H1 (cell line): ENCODE results near the gene SLC38A5. TPM values are rescaled to one million over a fixed set of nuclear protein-coding genes. Genes with fewer than 3 reads are reported as not detected.

Experiments used
- CTCF ChIA-PET: fragments of 300-600 bp; sonication (Branson Sonifier 250); formaldehyde crosslinking; loops from one replicate; lab custom pipeline; 2021; ENCODE audit not compliant: partially characterized antibody; lab: Charles Lee
- POLR2A ChIA-PET: fragments of 300-600 bp; sonication (Branson Sonifier 250); formaldehyde crosslinking; loops from one replicate; lab custom pipeline; 2021; ENCODE audit warnings: inconsistent platforms; ENCODE audit not compliant: partially characterized antibody; lab: Charles Lee
- DNase-seq, 2 experiments: peaks; one replicate each; pipeline versions ENCODE4 v3.0.0 to v3.0.0-alpha.2; 2010 to 2022; ENCODE audit warnings: low spot score in 2 of 2, low read depth in 1 of 2, mixed read lengths in 1 of 2
- FAIRE-seq: peaks from 2 replicates; lab custom pipeline; 2011; peaks lifted over from hg19 to GRCh38; lab: Jason Lieb, UNC
- H2AFZ ChIP-seq: 2 replicates; pipeline ENCODE4 v1.8.1; 2012; ENCODE audit warnings: low read length, inconsistent platforms
- H2AK5ac ChIP-seq: 2 replicates; pipeline ENCODE4 v1.6.1; 2013; ENCODE audit warnings: low read depth, low read length
- H2BK120ac ChIP-seq: replicated peaks from 2 replicates; pipeline ENCODE3; 2013; ENCODE audit warnings: low read depth, low read length, inconsistent platforms
- H2BK12ac ChIP-seq: 2 replicates; pipeline ENCODE4 v1.6.1; 2013; ENCODE audit warnings: low read depth, low read length
- H2BK15ac ChIP-seq: 2 replicates; pipeline ENCODE4 v1.6.1; 2013; ENCODE audit warnings: low read length
- H2BK20ac ChIP-seq: 2 replicates; pipeline ENCODE4 v1.6.1; 2013; ENCODE audit warnings: low read length
- H2BK5ac ChIP-seq: 2 replicates; pipeline ENCODE4 v1.6.1; 2013; ENCODE audit warnings: low read depth, low read length
- H3K14ac ChIP-seq: 2 replicates; pipeline ENCODE4 v1.6.1; 2013; ENCODE audit warnings: inconsistent platforms; ENCODE audit not compliant: insufficient read length
- H3K18ac ChIP-seq: 2 replicates; pipeline ENCODE4 v1.6.1; 2013; ENCODE audit warnings: low read length; ENCODE audit errors: extremely low read depth
- H3K23ac ChIP-seq: 2 replicates; pipeline ENCODE4 v1.6.1; 2013; ENCODE audit warnings: inconsistent platforms; ENCODE audit not compliant: insufficient read length
- H3K23me2 ChIP-seq: 2 replicates; pipeline ENCODE4 v1.6.1; 2013; ENCODE audit warnings: low read depth, low read length
- H3K27ac ChIP-seq: 2 replicates; pipeline ENCODE4 v1.6.1; 2011; ENCODE audit warnings: low read depth, low read length, inconsistent platforms
- H3K27me3 ChIP-seq, 4 experiments: replicated peaks in 1 of 4; 1 replicate in 1 of 4; 2 replicates in 3 of 4; pipeline versions ENCODE4 v1.6.1 to v1.8.1; 2011 to 2013; ENCODE audit warnings: low read length in 3 of 4, mild to moderate bottlenecking in 3 of 4, inconsistent platforms in 2 of 4, mixed read lengths in 2 of 4, moderate library complexity in 1 of 4; ENCODE audit not compliant: control insufficient read depth in 3 of 4, insufficient read depth in 3 of 4; ENCODE audit errors: extremely low read depth in 1 of 4
- H3K36me3 ChIP-seq, 4 experiments: 2 replicates each; pipeline versions ENCODE4 v1.6.1 to v1.8.1; 2011 to 2013; ENCODE audit warnings: mild to moderate bottlenecking in 4 of 4, low read length in 3 of 4, moderate library complexity in 2 of 4, control low read depth in 1 of 4, inconsistent platforms in 1 of 4; ENCODE audit not compliant: insufficient read depth in 4 of 4, control insufficient read depth in 2 of 4
- H3K4ac ChIP-seq: replicated peaks from 2 replicates; pipeline ENCODE3; 2013; ENCODE audit warnings: low read length, low read depth, mixed read lengths, inconsistent platforms; ENCODE audit not compliant: insufficient read length
- H3K4me1 ChIP-seq, 4 experiments: replicated peaks in 1 of 4; 1 replicate in 1 of 4; 2 replicates in 3 of 4; pipeline versions ENCODE4 v1.6.1 to v1.8.1; 2011 to 2013; ENCODE audit warnings: low read length in 3 of 4, inconsistent platforms in 2 of 4, mixed read lengths in 1 of 4; ENCODE audit not compliant: insufficient read depth in 4 of 4, control insufficient read depth in 3 of 4
- H3K4me2 ChIP-seq, 2 experiments: 2 replicates each; pipeline versions ENCODE4 v1.6.1 to v1.8.1; 2011 to 2013; ENCODE audit warnings: low read depth in 2 of 2, low read length in 2 of 2, control low read depth in 1 of 2, inconsistent platforms in 1 of 2, mild to moderate bottlenecking in 1 of 2; ENCODE audit not compliant: insufficient read depth in 1 of 2
- H3K4me3 ChIP-seq, 4 experiments: fragments of 200-600, 300-600 bp in 1 of 4; sonication (generic), shearing (Covaris generic), sonication (Bioruptor Twin) in 1 of 4; 2 replicates each; pipeline versions ENCODE4 v1.5.1 to v1.8.1; 2011 to 2016; ENCODE audit warnings: low read length in 4 of 4, low read depth in 3 of 4, control low read depth in 2 of 4, inconsistent platforms in 2 of 4, mild to moderate bottlenecking in 2 of 4, mixed read lengths in 1 of 4, moderate library complexity in 1 of 4; ENCODE audit not compliant: insufficient read depth in 2 of 4; ENCODE audit errors: extremely low read depth in 1 of 4
- H3K56ac ChIP-seq: replicated peaks from 2 replicates; pipeline ENCODE3; 2013; ENCODE audit warnings: low read depth, mild to moderate bottlenecking, mixed read lengths, low read length, inconsistent platforms; ENCODE audit not compliant: insufficient read length
- H3K79me1 ChIP-seq: 2 replicates; pipeline ENCODE4 v1.6.1; 2013; ENCODE audit warnings: low read depth, low read length, control low read depth
- H3K79me2 ChIP-seq, 2 experiments: 2 replicates each; pipeline versions ENCODE4 v1.6.1 to v1.8.1; 2012 to 2013; ENCODE audit warnings: low read length in 2 of 2, mild to moderate bottlenecking in 2 of 2, inconsistent platforms in 1 of 2; ENCODE audit not compliant: insufficient read depth in 2 of 2, control insufficient read depth in 1 of 2
- H3K9ac ChIP-seq, 4 experiments: replicated peaks in 1 of 4; 1 replicate in 1 of 4; 2 replicates in 3 of 4; pipeline versions ENCODE4 v1.6.1 to v1.8.1; 2011 to 2013; ENCODE audit warnings: low read depth in 3 of 4, low read length in 3 of 4, control low read depth in 2 of 4, mild to moderate bottlenecking in 2 of 4, moderate library complexity in 2 of 4, inconsistent platforms in 1 of 4; ENCODE audit errors: extremely low read depth in 1 of 4
- H3K9me3 ChIP-seq, 2 experiments: 2 replicates each; pipeline versions ENCODE4 v1.6.1 to v1.8.1; 2012 to 2013; ENCODE audit warnings: mild to moderate bottlenecking in 2 of 2, moderate library complexity in 2 of 2, control low read depth in 1 of 2, inconsistent platforms in 1 of 2, low read depth in 1 of 2, low read length in 1 of 2, mixed read lengths in 1 of 2; ENCODE audit not compliant: insufficient read depth in 2 of 2
- H4K20me1 ChIP-seq, 2 experiments: replicated peaks in 1 of 2; 2 replicates each; pipeline versions ENCODE3 to v1.8.1; 2011 to 2013; ENCODE audit warnings: inconsistent platforms in 2 of 2, low read length in 2 of 2, mild to moderate bottlenecking in 1 of 2; ENCODE audit not compliant: insufficient read depth in 2 of 2, control insufficient read depth in 1 of 2
- H4K5ac ChIP-seq: 2 replicates; pipeline ENCODE4 v1.6.1; 2013; ENCODE audit warnings: low read length, low read depth, mixed read lengths, inconsistent platforms; ENCODE audit not compliant: insufficient read length
- H4K8ac ChIP-seq: 2 replicates; pipeline ENCODE4 v1.8.0; 2013; ENCODE audit warnings: mild to moderate bottlenecking, moderate library complexity, low read length, inconsistent platforms; ENCODE audit not compliant: insufficient read depth; ENCODE audit errors: extremely low read depth
- H4K91ac ChIP-seq: replicated peaks from 2 replicates; pipeline ENCODE3; 2013; ENCODE audit warnings: low read length, mixed read lengths, inconsistent platforms; ENCODE audit not compliant: insufficient read length
- JUN ChIP-seq: IDR thresholded peaks from 2 replicates; pipeline ENCODE4 v1.6.1; 2011; ENCODE audit warnings: low read depth, mild to moderate bottlenecking, improper control_type of control experiment, low read length
- JUND ChIP-seq: IDR thresholded peaks from 2 replicates; pipeline ENCODE4 v1.6.1; 2011; ENCODE audit warnings: mild to moderate bottlenecking, improper control_type of control experiment, low read length
- KDM1A ChIP-seq: fragments of 200-600, 300-600 bp; sonication (generic); IDR thresholded peaks from 2 replicates; pipeline ENCODE4 v1.7.1; 2016; ENCODE audit warnings: mild to moderate bottlenecking, low read length, borderline replicate concordance
- NANOG ChIP-seq: IDR thresholded peaks from 2 replicates; pipeline ENCODE4 v1.6.1; 2011; ENCODE audit warnings: low read length, low read depth, mild to moderate bottlenecking, inconsistent platforms; ENCODE audit not compliant: insufficient read depth, poor library complexity, severe bottlenecking
- POU5F1 ChIP-seq: IDR thresholded peaks from 2 replicates; pipeline ENCODE4 v1.6.1; 2011; ENCODE audit warnings: low read depth, mild to moderate bottlenecking, low read length, moderate library complexity
- SAP30 ChIP-seq: fragments of 300-600 bp; sonication (generic); IDR thresholded peaks from 2 replicates; pipeline ENCODE4 v1.7.1; 2012; ENCODE audit warnings: low read length, moderate library complexity, mild to moderate bottlenecking, inconsistent platforms; ENCODE audit not compliant: insufficient read depth, insufficient replicate concordance
- SIX5 ChIP-seq: IDR thresholded peaks from 2 replicates; pipeline ENCODE4 v1.6.1; 2011; ENCODE audit warnings: mild to moderate bottlenecking, low read depth, low read length
- TCF12 ChIP-seq: IDR thresholded peaks from 2 replicates; pipeline ENCODE4 v1.6.1; 2011; ENCODE audit warnings: low read depth, mild to moderate bottlenecking, low read length
- WGBS, 2 experiments: shearing (Covaris generic) in 1 of 2; methylation state at CpG; one replicate each; pipeline versions ENCODE4 v1.1.6 to v1.1.7; 2013 to 2015; ENCODE audit warnings: low lambda C conversion rate in 2 of 2, mixed read lengths in 2 of 2, inconsistent platforms in 1 of 2, low coverage in 1 of 2, missing lambda C conversion rate in 1 of 2; ENCODE audit not compliant: insufficient replicate concordance in 2 of 2, insufficient coverage in 1 of 2, insufficient read length in 1 of 2; ENCODE audit errors: extremely low coverage in 1 of 2, missing lambda C conversion rate in 1 of 2; 5-methylcytosine and 5-hydroxymethylcytosine counted together
- polyA plus RNA-seq, 7 experiments: library from polyadenylated mRNA; depleted of rRNA in 3 of 7; stranded (reverse) in 5 of 7; unstranded in 2 of 7; fragments of >200 nt in 5 of 7; fragments of 200-250 nt in 2 of 7; gene quantifications; 1 replicate in 5 of 7; 2 replicates in 1 of 7; 4 replicates in 1 of 7; pipeline versions ENCODE4 v1.2.1 to v1.2.3, GENCODE V29; 2011 to 2013; ENCODE audit warnings: missing spikeins in 2 of 7, mixed read lengths in 2 of 7
- total RNA-seq: library from RNA; stranded (reverse); fragmentation: NEBNext Ultra II Directional; extraction: Animal tissue kit (Norgen Biotek cat#: 25700); gene quantifications from 2 replicates; pipeline ENCODE4 v1.2.1, GENCODE V29; 2021

Gene SLC38A5
- total and polyA plus RNA-seq, 2 of the 8 experiments (the other 6 are each of a cell fraction or from before 2014, with no cell fraction given), result 70.9 to 106 TPM

DNA sequence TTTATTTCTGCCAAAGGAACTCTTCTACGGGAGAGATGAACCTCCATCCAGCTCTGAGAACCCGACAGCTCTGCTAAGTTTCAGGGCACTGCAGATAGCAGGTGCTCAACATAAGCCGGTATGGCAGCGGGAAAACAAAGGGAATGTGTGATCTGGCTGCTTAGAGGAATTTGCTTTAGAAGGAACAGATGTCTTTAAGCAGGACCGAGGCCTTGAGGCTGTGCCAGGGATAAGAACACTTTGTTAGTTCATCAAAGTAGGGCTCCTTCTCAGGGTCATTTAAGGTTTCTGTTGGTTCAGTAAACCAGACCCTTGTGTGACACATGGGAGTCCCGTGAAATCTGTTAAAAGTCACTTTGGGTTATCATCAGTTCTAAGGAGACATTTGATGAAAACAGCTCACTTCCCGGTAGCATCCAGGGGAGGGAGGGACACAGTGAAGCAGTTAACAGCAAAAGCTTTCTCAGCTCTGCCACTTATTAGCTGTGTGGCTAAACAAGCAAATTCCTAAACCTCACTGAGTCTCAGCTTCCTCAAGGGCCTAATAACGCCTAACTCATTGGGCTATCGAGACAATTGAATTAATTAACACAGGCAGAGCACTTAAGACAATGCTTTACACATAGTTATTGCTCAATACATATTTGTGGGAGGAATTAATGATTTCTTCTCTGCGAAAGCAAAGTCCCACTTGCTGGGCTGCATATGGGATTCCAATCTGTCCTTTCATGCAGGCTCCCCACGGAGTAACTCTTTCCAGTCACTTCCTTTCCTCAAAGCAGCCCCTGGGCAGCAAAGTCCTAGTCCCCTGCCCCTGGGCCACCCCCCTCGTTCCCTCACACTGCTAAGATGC, 3.0 kb upstream of the SLC38A5 start:
- Histone ChIP-seq H3K14ac (no peak overlapping the region), H3K18ac (no peak overlapping the region), H4K5ac (no peak overlapping the region), H3K79me1 (no peaks in the 10 kb centered on the region), H3K4me2 (peak overlapping the region; percentile 9 to 54; a peak in 2 of 4 replicates), H3K4me3 (peak overlapping the region in 1 of 4 experiments; percentile 37; a peak in 1 of 8 replicates), H3K27me3 (no peaks in the 10 kb centered on the region), H4K20me1 (peaks cover 0 to 6% of the 10 kb centered on the region in 2 experiments), H2BK12ac (peak overlapping the region; percentile 43; the same call in 1 of the 2 replicates), H3K27ac (no peak overlapping the region; the same call in 1 of the 2 replicates), H2BK5ac (peak overlapping the region; percentile 44; the same call in 1 of the 2 replicates), H2AFZ (no peak overlapping the region), H3K9me3 (no peaks in the 10 kb centered on the region), H4K8ac (no peak overlapping the region), H4K91ac (no peak overlapping the region), H2AK5ac (no peak overlapping the region), H2BK20ac (no peak overlapping the region), H3K79me2 (peaks cover 0 to 24% of the 10 kb centered on the region in 2 experiments; a peak in 2 of 4 replicates), H2BK15ac (no peak overlapping the region), H3K4ac (no peak overlapping the region), H3K56ac (no peak overlapping the region), H3K9ac (no peak overlapping the region), H2BK120ac (no peak overlapping the region), H3K23me2 (peaks cover 3% of the 10 kb centered on the region; the same call in 1 of the 2 replicates), H3K23ac (no peak overlapping the region), H3K4me1 (peaks cover 5 to 15% (median 11%) of the 10 kb centered on the region in 4 experiments), H3K36me3 (no peaks in the 10 kb centered on the region)
- WGBS, 2 experiments, result 45% methylated on average over 11 of the region's 12 CpGs; no CpG with 5 or more reads in 1 of the 2 experiments
- ChIA-PET CTCF (interaction anchor here (2.0 kb wide), 1 partner anchor 21 kb away, joined by 9 read pairs; no protein-coding TSS in a partner anchor), POLR2A (interaction anchor here (1.0 to 1.8 kb wide), 3 partner anchors 10 to 35 kb away, joined by 3 to 4 read pairs (median 3); no protein-coding TSS in a partner anchor)
- FAIRE-seq, result no peak
- TF ChIP-seq TCF12 (no peak), SAP30 (no peak), SIX5 (no peak), JUN (no peak), POU5F1 (no peak), JUND (no peak), NANOG (no peak), KDM1A (no peak)
- DNase-seq, result no peak
